GM23338 (cell line): ENCODE measurements around the gene ARID1B. TPM values are rescaled to one million over a fixed set of nuclear protein-coding genes. Genes with fewer than 3 reads are reported as not detected.

Source experiments
- ATAC-seq: fragments of 200-7000 bp; cut with Tn5 transposase; 3 replicates; pipeline ENCODE4 v1.9.1; 2020
- DNase-seq: peaks from one replicate; pipeline ENCODE4 v3.0.0-alpha.2; 2015; ENCODE audit warnings: low spot score
- H2AFZ ChIP-seq: fragments of 200-600 bp; sonication (generic); 2 replicates; pipeline ENCODE4 v1.8.0; 2016; ENCODE audit warnings: antibody characterized with exemption, mild to moderate bottlenecking, moderate library complexity
- H3F3A ChIP-seq: fragments of 200-600 bp; sonication (generic); replicated peaks from 2 replicates; pipeline ENCODE4 v1.8.0; 2017; ENCODE audit warnings: antibody characterized with exemption, mixed run types, low read depth
- H3K27ac ChIP-seq: fragments of 200-600 bp; sonication (generic); 2 replicates; pipeline ENCODE4 v1.6.1; 2016; ENCODE audit warnings: low read depth
- H3K27me3 ChIP-seq: fragments of 200-600 bp; sonication (generic); 2 replicates; pipeline ENCODE4 v1.8.0; 2016; ENCODE audit warnings: mild to moderate bottlenecking, mixed run types, moderate library complexity; ENCODE audit not compliant: insufficient read depth
- H3K36me3 ChIP-seq: fragments of 200-600 bp; sonication (generic); 2 replicates; pipeline ENCODE4 v1.8.0; 2016; ENCODE audit warnings: mild to moderate bottlenecking; ENCODE audit not compliant: insufficient read depth
- H3K4me1 ChIP-seq: fragments of 200-600 bp; sonication (generic); 2 replicates; pipeline ENCODE4 v1.8.0; 2016; ENCODE audit warnings: mild to moderate bottlenecking, moderate library complexity; ENCODE audit not compliant: insufficient read depth
- H3K4me2 ChIP-seq: fragments of 200-600 bp; sonication (generic); 2 replicates; pipeline ENCODE4 v1.7.1; 2017; ENCODE audit warnings: mixed run types
- H3K4me3 ChIP-seq: fragments of 200-600 bp; sonication (generic); 2 replicates; pipeline ENCODE4 v1.6.1; 2016; ENCODE audit warnings: mixed run types
- H3K79me2 ChIP-seq: fragments of 200-600 bp; sonication (generic); replicated peaks from 2 replicates; pipeline ENCODE4 v1.8.0; 2017; ENCODE audit warnings: mild to moderate bottlenecking; ENCODE audit not compliant: insufficient read depth
- H3K9me2 ChIP-seq: fragments of 200-600 bp; sonication (generic); 2 replicates; pipeline ENCODE4 v1.8.0; 2017; ENCODE audit not compliant: insufficient read depth
- H4K20me1 ChIP-seq: fragments of 200-600 bp; sonication (generic); replicated peaks from 2 replicates; pipeline ENCODE4 v1.8.0; 2017; ENCODE audit warnings: mild to moderate bottlenecking; ENCODE audit not compliant: insufficient read depth
- H3K27ac Mint-ChIP-seq: 2 replicates; pipeline ENCODE4 v1.8.0; 2020; ENCODE audit warnings: inconsistent platforms, mild to moderate bottlenecking, moderate library complexity, mixed read lengths
- H3K27me3 Mint-ChIP-seq: 3 replicates; pipeline ENCODE4 v1.8.0; 2022; ENCODE audit warnings: low read depth, mild to moderate bottlenecking, moderate library complexity, mixed read lengths, inconsistent platforms; ENCODE audit not compliant: insufficient read depth, poor library complexity
- H3K36me3 Mint-ChIP-seq: 3 replicates; pipeline ENCODE4 v1.8.0; 2021; ENCODE audit warnings: low read depth, mild to moderate bottlenecking, inconsistent platforms, moderate library complexity, mixed read lengths
- H3K4me1 Mint-ChIP-seq: 3 replicates; pipeline ENCODE4 v1.8.0; 2020; ENCODE audit warnings: mild to moderate bottlenecking, inconsistent platforms, mixed read lengths
- H3K4me3 Mint-ChIP-seq: 3 replicates; pipeline ENCODE4 v1.8.0; 2021; ENCODE audit warnings: moderate library complexity, mild to moderate bottlenecking, inconsistent platforms, mixed read lengths
- H3K9me3 Mint-ChIP-seq: 3 replicates; pipeline ENCODE4 v1.8.0; 2020; ENCODE audit warnings: moderate library complexity, mild to moderate bottlenecking, inconsistent platforms, mixed read lengths
- CREB1 ChIP-seq: fragments of 250-450 bp; sonication (Bioruptor Pico); IDR thresholded peaks from 2 replicates; pipeline ENCODE4 v1.5.0; 2020; ENCODE audit warnings: low read depth, mild to moderate bottlenecking, moderate library complexity
- STAT1 ChIP-seq: IDR thresholded peaks from one replicate; pipeline ENCODE4 v1.6.1; 2016; ENCODE audit warnings: antibody characterized with exemption; ENCODE audit not compliant: unreplicated experiment
- ZNF331 ChIP-seq: fragments of 250-450 bp; sonication (Bioruptor Pico); IDR thresholded peaks from 2 replicates; pipeline ENCODE4 v1.5.0; 2020; ENCODE audit warnings: low read depth, mild to moderate bottlenecking, moderate library complexity
- ZNF462 ChIP-seq: fragments of 250-450 bp; sonication (Bioruptor Pico); IDR thresholded peaks from 2 replicates; pipeline ENCODE4 v1.5.0; 2020; ENCODE audit warnings: mild to moderate bottlenecking, moderate library complexity
- polyA plus RNA-seq: library from polyadenylated mRNA; unstranded; fragments of >200 nt; fragmentation: Nextera tagmentation; extraction: Ambion mirVana; gene quantifications from 2 replicates; pipeline ENCODE4 v1.2.1, GENCODE V29; 2016
- total RNA-seq: library from RNA; depleted of rRNA; stranded (reverse); fragments of >200 nt; shearing (Covaris generic); gene quantifications from 2 replicates; pipeline ENCODE4 v1.2.3, GENCODE V29; 2014
- TF ChIP-seq, protein P1 (sequence below), 2 experiments: fragments of 200-600 bp in 1 of 2; sonication (generic) in 1 of 2; conservative IDR thresholded peaks; 2 replicates each; pipeline versions ENCODE4 v1.5.1 to v1.6.1; 2016 to 2017; ENCODE audit warnings: antibody characterized with exemption in 2 of 2, low read depth in 2 of 2, mild to moderate bottlenecking in 2 of 2, moderate library complexity in 1 of 2

Gene ARID1B
- total and polyA plus RNA-seq, 2 experiments from 2014 or later = 59.3 to 72.2 TPM

- Histone ChIP-seq H3K36me3 (no peaks in the 10 kb centered on the region), H3K27ac (0 out of 2 replicates have a peak overlapping the region, but pooled peaks have one; percentile 36), H3K79me2 (no peaks in the 10 kb centered on the region), H3K4me2 (no peak overlapping the region), H3F3A (0 out of 2 replicates have a peak, but pooled peaks cover 5% of the 10 kb centered on the region), H3K9me2 (no peaks in the 10 kb centered on the region), H3K4me1 (peaks cover 30% of the 10 kb centered on the region), H4K20me1 (0 out of 2 replicates have a peak, but pooled peaks cover 2% of the 10 kb centered on the region), H3K27me3 (no peaks in the 10 kb centered on the region), H2AFZ (no peak overlapping the region), H3K4me3 (no peak overlapping the region)
- H3K4me3 Mint-ChIP-seq = no peak overlapping the region
- TF ChIP-seq, protein P1, sequence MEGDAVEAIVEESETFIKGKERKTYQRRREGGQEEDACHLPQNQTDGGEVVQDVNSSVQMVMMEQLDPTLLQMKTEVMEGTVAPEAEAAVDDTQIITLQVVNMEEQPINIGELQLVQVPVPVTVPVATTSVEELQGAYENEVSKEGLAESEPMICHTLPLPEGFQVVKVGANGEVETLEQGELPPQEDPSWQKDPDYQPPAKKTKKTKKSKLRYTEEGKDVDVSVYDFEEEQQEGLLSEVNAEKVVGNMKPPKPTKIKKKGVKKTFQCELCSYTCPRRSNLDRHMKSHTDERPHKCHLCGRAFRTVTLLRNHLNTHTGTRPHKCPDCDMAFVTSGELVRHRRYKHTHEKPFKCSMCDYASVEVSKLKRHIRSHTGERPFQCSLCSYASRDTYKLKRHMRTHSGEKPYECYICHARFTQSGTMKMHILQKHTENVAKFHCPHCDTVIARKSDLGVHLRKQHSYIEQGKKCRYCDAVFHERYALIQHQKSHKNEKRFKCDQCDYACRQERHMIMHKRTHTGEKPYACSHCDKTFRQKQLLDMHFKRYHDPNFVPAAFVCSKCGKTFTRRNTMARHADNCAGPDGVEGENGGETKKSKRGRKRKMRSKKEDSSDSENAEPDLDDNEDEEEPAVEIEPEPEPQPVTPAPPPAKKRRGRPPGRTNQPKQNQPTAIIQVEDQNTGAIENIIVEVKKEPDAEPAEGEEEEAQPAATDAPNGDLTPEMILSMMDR (conservative IDR thresholded peaks at IDR 0.05; ENCODE audit: low read depth in 2 of 2) = no peak
- TF ChIP-seq CREB1 (CRISPR knock-in tag) (no peak), STAT1 (no peak), ZNF462 (CRISPR knock-in tag) (no peak), ZNF331 (CRISPR knock-in tag) (no peak)
- ATAC-seq = no peak
- H3K9me3 Mint-ChIP-seq = no peaks in the 10 kb centered on the region
- H3K4me1 Mint-ChIP-seq = peaks cover 38% of the 10 kb centered on the region
- peaks cover 9% of the 10 kb centered on the region; the same call in 2 of the 3 replicates for H3K36me3 Mint-ChIP-seq
- peaks cover 17% of the 10 kb centered on the region for H3K27me3 Mint-ChIP-seq
- no peak overlapping the region for H3K27ac Mint-ChIP-seq
- no peak for DNase-seq
These were observed 366.2 kb downstream of the ARID1B start for GRCh38 chr6:157143171-157143889.
